ENCODE data around the gene CACNA1F. TPM values are rescaled to one million over a fixed set of nuclear protein-coding genes. Genes with fewer than 3 reads are reported as not detected.

The CACNA1F gene
- total and polyA plus RNA-seq, 10 of the 15 experiments (the other 5 are each of a cell fraction or from before 2014, with no cell fraction given), result 0.01 to 0.32 (median 0.05) TPM; not detected in 5

DNA sequence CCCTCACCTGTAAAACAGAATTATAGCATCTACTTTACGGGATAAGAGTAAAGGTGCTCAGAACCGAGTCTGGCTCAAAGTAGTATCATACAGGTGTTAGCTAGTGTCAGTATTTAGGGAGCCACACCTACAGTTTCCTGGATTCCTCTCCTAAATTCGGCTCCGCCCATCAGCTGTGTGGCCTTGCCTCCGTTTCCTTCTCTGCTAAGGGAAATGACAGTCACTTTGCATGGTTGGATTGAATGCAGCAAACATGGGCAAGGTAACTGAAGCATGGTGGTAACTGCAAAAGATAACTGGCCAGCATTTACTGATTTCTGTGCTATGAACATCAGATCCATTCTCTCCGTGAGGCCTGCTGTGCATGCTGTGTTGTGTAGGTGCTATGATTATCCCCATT is 39.3 kb upstream of the CACNA1F start:
- no peak for DNase-seq (ENCODE audit: low read depth, low spot score)
- no peak overlapping the region; the same call in 1 of the 2 replicates for H3K4me3 ChIP-seq
- no peak for ATAC-seq
- H3K4me1 ChIP-seq (ENCODE audit: control insufficient read depth, insufficient read depth, low read length), result peaks cover 4% of the 10 kb centered on the region; the same call in 1 of the 2 replicates
- BruUV-seq (replicated peaks), result no TSS peak
- TF ChIP-seq TARDBP (IDR thresholded peaks at IDR 0.05; ENCODE audit: borderline replicate concordance), result no peak
- H3K4me2 ChIP-seq (ENCODE audit: control insufficient read depth, insufficient read depth), result no peak overlapping the region
- WGBS (ENCODE audit: insufficient coverage, insufficient replicate concordance, low lambda C conversion rate, missing lambda C conversion rate), result 27% methylated on average over 6 of the region's 6 CpGs
- CTCF ChIA-PET, result interaction anchor here (3.2 kb wide), 1 partner anchor 80 kb away, joined by 10 read pairs; no protein-coding TSS in a partner anchor
- no peak overlapping the region for H3K9ac ChIP-seq (ENCODE audit: control insufficient read depth, insufficient read depth, low read length)
- no peak overlapping the region for H2AFZ ChIP-seq (ENCODE audit: control insufficient read depth, low read depth, low read length)
- H4K20me1 ChIP-seq (ENCODE audit: control insufficient read depth, insufficient read depth), result no peaks in the 10 kb centered on the region
- no peak for FAIRE-seq
- H3K27me3 ChIP-seq (replicated peaks in 1 of 2; ENCODE audit: control insufficient read depth in 2 of 2, insufficient read depth in 2 of 2, low read length in 1 of 2), result no peaks in the 10 kb centered on the region
- intact Hi-C loops (cut with micrococcal nuclease; ENCODE audit: unreplicated experiment) (no loop called here), in situ Hi-C loops (cut with MboI) (no loop called here)
- H3K36me3 ChIP-seq (ENCODE audit: control insufficient read depth in 2 of 2, insufficient read depth in 2 of 2, low read length in 1 of 2), result no peaks in the 10 kb centered on the region
- no peaks in the 10 kb centered on the region; the same call in 2 of the 3 replicates for H3K9me3 ChIP-seq (replicated peaks; ENCODE audit: control insufficient read depth, insufficient read depth, low read length)
- POLR2A ChIA-PET, result interaction anchor here (0.7 kb wide), 1 partner anchor 159 kb away, joined by 3 read pairs; no protein-coding TSS in a partner anchor
- H3K79me2 ChIP-seq (ENCODE audit: control insufficient read depth, insufficient read depth, low read length), result peaks cover 15% of the 10 kb centered on the region
- RAD21 ChIA-PET (ENCODE audit: unreplicated experiment), result interaction anchor here (0.6 kb wide), 1 partner anchor 86 kb away, joined by 3 read pairs; the partner anchor contains the start of gene PRICKLE3
- no peak overlapping the region for H3K27ac ChIP-seq (ENCODE audit: control insufficient read depth, insufficient read depth)
- SMC1A ChIA-PET (ENCODE audit: uncharacterized antibody, unreplicated experiment), result interaction anchor here (0.6 kb wide), 1 partner anchor 64 kb away, joined by 3 read pairs; no protein-coding TSS in a partner anchor

DNA sequence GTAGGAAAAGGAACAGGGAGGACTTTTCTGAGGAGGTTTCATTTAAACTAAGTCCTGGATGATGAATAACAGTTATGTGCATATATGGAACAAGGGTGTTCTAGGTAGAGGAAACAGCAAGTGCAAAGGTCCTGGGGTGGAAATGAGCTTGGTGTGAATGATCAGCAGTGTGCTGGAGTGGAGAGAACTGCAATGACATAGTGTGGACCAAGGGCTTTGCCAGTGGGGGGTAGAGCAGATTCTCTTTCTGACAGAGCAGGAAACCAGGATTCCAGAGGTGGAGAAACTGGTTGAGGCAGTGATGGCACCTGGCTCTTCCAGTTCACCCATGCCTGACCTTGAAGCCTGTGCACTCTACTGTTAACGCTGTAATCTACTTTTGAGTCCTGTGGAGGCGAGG is 38.2 kb upstream of the CACNA1F start:
- no peak for FAIRE-seq
- ChIA-PET SMC1A (ENCODE audit: uncharacterized antibody, unreplicated experiment) (interaction anchor here (0.6 to 1.0 kb wide), 2 partner anchors 79 to 200 kb away, joined by 3 read pairs; no protein-coding TSS in a partner anchor), RAD21 (ENCODE audit: unreplicated experiment) (interaction anchor here (0.7 kb wide), 1 partner anchor 269 kb away, joined by 3 read pairs; the partner anchor contains the start of gene GRIPAP1), POLR2A (interaction anchor here (0.8 kb wide), 1 partner anchor 78 kb away, joined by 3 read pairs; no protein-coding TSS in a partner anchor), CTCF (interaction anchor here (3.2 kb wide), 1 partner anchor 79 kb away, joined by 10 read pairs; no protein-coding TSS in a partner anchor)
- Histone ChIP-seq H3K9me3 (replicated peaks; ENCODE audit: control insufficient read depth, insufficient read depth, low read length) (no peaks in the 10 kb centered on the region; the same call in 2 of the 3 replicates), H3K79me2 (ENCODE audit: control insufficient read depth, insufficient read depth, low read length) (peaks cover 15% of the 10 kb centered on the region), H4K20me1 (ENCODE audit: control insufficient read depth, insufficient read depth) (no peaks in the 10 kb centered on the region), H3K9ac (ENCODE audit: control insufficient read depth, insufficient read depth, low read length) (no peak overlapping the region), H3K27ac (ENCODE audit: control insufficient read depth, insufficient read depth) (no peak overlapping the region), H3K4me1 (ENCODE audit: control insufficient read depth, insufficient read depth, low read length) (peaks cover 4% of the 10 kb centered on the region; the same call in 1 of the 2 replicates), H3K4me3 (peak overlapping the region; percentile 55; the same call in 1 of the 2 replicates), H2AFZ (ENCODE audit: control insufficient read depth, low read depth, low read length) (no peak overlapping the region), H3K27me3 (replicated peaks in 1 of 2; ENCODE audit: control insufficient read depth in 2 of 2, insufficient read depth in 2 of 2, low read length in 1 of 2) (no peaks in the 10 kb centered on the region), H3K36me3 (ENCODE audit: control insufficient read depth in 2 of 2, insufficient read depth in 2 of 2, low read length in 1 of 2) (no peaks in the 10 kb centered on the region), H3K4me2 (ENCODE audit: control insufficient read depth, insufficient read depth) (peak overlapping the region; percentile 96)
- no peak for DNase-seq (ENCODE audit: low read depth, low spot score)
- intact Hi-C loops (cut with micrococcal nuclease; ENCODE audit: unreplicated experiment) (no loop called here), in situ Hi-C loops (cut with MboI) (no loop called here)
- WGBS (ENCODE audit: insufficient coverage, insufficient replicate concordance, low lambda C conversion rate, missing lambda C conversion rate), result 0% methylated on average over 2 of the region's 2 CpGs
- ATAC-seq, result no peak
- TF ChIP-seq NFYB (IDR thresholded peaks at IDR 0.05; ENCODE audit: insufficient read depth, low read depth, low read length) (no peak), KDM1A (IDR thresholded peaks at IDR 0.05; ENCODE audit: borderline replicate concordance) (no peak), GABPA (IDR thresholded peaks at IDR 0.05; ENCODE audit: low read depth) (no peak)
- TF ChIP-seq, protein P1, sequence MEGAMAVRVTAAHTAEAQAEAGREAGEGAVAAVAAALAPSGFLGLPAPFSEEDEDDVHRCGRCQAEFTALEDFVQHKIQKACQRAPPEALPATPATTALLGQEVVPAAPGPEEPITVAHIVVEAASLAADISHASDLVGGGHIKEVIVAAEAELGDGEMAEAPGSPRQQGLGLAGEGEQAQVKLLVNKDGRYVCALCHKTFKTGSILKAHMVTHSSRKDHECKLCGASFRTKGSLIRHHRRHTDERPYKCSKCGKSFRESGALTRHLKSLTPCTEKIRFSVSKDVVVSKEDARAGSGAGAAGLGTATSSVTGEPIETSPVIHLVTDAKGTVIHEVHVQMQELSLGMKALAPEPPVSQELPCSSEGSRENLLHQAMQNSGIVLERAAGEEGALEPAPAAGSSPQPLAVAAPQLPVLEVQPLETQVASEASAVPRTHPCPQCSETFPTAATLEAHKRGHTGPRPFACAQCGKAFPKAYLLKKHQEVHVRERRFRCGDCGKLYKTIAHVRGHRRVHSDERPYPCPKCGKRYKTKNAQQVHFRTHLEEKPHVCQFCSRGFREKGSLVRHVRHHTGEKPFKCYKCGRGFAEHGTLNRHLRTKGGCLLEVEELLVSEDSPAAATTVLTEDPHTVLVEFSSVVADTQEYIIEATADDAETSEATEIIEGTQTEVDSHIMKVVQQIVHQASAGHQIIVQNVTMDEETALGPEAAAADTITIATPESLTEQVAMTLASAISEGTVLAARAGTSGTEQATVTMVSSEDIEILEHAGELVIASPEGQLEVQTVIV (IDR thresholded peaks at IDR 0.05; ENCODE audit: borderline replicate concordance, partially characterized antibody), result no peak
- TF ChIP-seq, protein P2, sequence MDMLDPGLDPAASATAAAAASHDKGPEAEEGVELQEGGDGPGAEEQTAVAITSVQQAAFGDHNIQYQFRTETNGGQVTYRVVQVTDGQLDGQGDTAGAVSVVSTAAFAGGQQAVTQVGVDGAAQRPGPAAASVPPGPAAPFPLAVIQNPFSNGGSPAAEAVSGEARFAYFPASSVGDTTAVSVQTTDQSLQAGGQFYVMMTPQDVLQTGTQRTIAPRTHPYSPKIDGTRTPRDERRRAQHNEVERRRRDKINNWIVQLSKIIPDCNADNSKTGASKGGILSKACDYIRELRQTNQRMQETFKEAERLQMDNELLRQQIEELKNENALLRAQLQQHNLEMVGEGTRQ (IDR thresholded peaks at IDR 0.05; ENCODE audit: borderline replicate concordance, low read depth, low read length), result no peak
- TSS peak; percentile 85 for BruUV-seq (replicated peaks)

Measured in GM12878 (cell line).